Progenitor cell of endocrine pancreas (in vitro differentiated cells): ENCODE data around the gene MRPL28. TPM values are rescaled to one million over a fixed set of nuclear protein-coding genes. Genes with fewer than 3 reads are reported as not detected.

Source experiments
- DNase-seq: peaks from one replicate; pipeline ENCODE4 v3.0.0; 2021; ENCODE audit warnings: low spot score; ENCODE audit not compliant: unreplicated experiment
- H3K27ac Mint-ChIP-seq: 2 replicates; pipeline ENCODE4 v1.8.0; 2021; ENCODE audit warnings: mild to moderate bottlenecking, moderate library complexity, mixed read lengths
- H3K27me3 Mint-ChIP-seq: 2 replicates; pipeline ENCODE4 v1.8.0; 2021; ENCODE audit warnings: mixed read lengths
- H3K36me3 Mint-ChIP-seq: 2 replicates; pipeline ENCODE4 v1.8.0; 2022; ENCODE audit warnings: mixed read lengths; ENCODE audit not compliant: insufficient read depth
- H3K4me1 Mint-ChIP-seq: 2 replicates; pipeline ENCODE4 v1.8.0; 2021; ENCODE audit warnings: low read depth, mixed read lengths
- H3K4me3 Mint-ChIP-seq: 2 replicates; pipeline ENCODE4 v1.8.0; 2021; ENCODE audit warnings: low read depth, mild to moderate bottlenecking, moderate library complexity, mixed read lengths
- H3K9me3 Mint-ChIP-seq: 2 replicates; pipeline ENCODE4 v1.8.0; 2021; ENCODE audit warnings: low read depth, mixed read lengths
- CTCF ChIP-seq: fragments of 200-600 bp; sonication (generic); IDR thresholded peaks from one replicate; pipeline ENCODE4 v1.5.0; 2021; ENCODE audit warnings: antibody characterized with exemption, mild to moderate bottlenecking; ENCODE audit not compliant: unreplicated experiment
- total RNA-seq: library from RNA; stranded (reverse); gene quantifications from 2 replicates; pipeline ENCODE4 v1.2.1, GENCODE V29; 2021

The MRPL28 gene
- total RNA-seq, 1 donor from 2014 or later: 82.7 TPM

GRCh38 chr16:407253-407652, 36.9 kb upstream of the MRPL28 start:
- no peaks in the 10 kb centered on the region for H3K27me3 Mint-ChIP-seq
- H3K9me3 Mint-ChIP-seq: no peaks in the 10 kb centered on the region
- no peak overlapping the region for H3K4me3 Mint-ChIP-seq
- no peaks in the 10 kb centered on the region for H3K4me1 Mint-ChIP-seq
- TF ChIP-seq CTCF: no peak
- peaks cover 1% of the 10 kb centered on the region for H3K36me3 Mint-ChIP-seq
- DNase-seq: no peak
- H3K27ac Mint-ChIP-seq: no peak overlapping the region

- no peak for DNase-seq
- TF ChIP-seq CTCF: no peak
- no peaks in the 10 kb centered on the region for H3K4me1 Mint-ChIP-seq
- peaks cover under 1% of the 10 kb centered on the region for H3K36me3 Mint-ChIP-seq
- no peak overlapping the region for H3K27ac Mint-ChIP-seq
- H3K27me3 Mint-ChIP-seq: no peaks in the 10 kb centered on the region
- no peak overlapping the region for H3K4me3 Mint-ChIP-seq
- no peaks in the 10 kb centered on the region for H3K9me3 Mint-ChIP-seq
These were observed 35.5 kb upstream of the MRPL28 start for GRCh38 chr16:405548-406506.

- no peak overlapping the region for H3K27ac Mint-ChIP-seq
- TF ChIP-seq CTCF: no peak
- H3K27me3 Mint-ChIP-seq: no peaks in the 10 kb centered on the region
- no peaks in the 10 kb centered on the region for H3K9me3 Mint-ChIP-seq
- no peaks in the 10 kb centered on the region for H3K36me3 Mint-ChIP-seq
- DNase-seq: no peak
- no peak overlapping the region for H3K4me3 Mint-ChIP-seq
- H3K4me1 Mint-ChIP-seq: peaks cover 2% of the 10 kb centered on the region
These were observed 34.7 kb upstream of the MRPL28 start for GRCh38 chr16:404971-405486.

- Mint-ChIP-seq H3K27ac (peak within 1 kb of the TSS; percentile 96), H3K4me1 (peaks cover 2% of the 10 kb centered on the region), H3K27me3 (no peaks in the 10 kb centered on the region), H3K4me3 (peak within 1 kb of the TSS; percentile 84), H3K36me3 (no peaks in the 10 kb centered on the region), H3K9me3 (no peaks in the 10 kb centered on the region)
- peak; percentile 97 for DNase-seq
- TF ChIP-seq CTCF: peak; percentile 52
These were observed 31.4 kb upstream of the MRPL28 start, which contains the start of gene DECR2 for GRCh38 chr16:401468-402348. DECR2 (plus strand) TSS chr16:401885; CDS start chr16:401964, 79 bp downstream.

- no peaks in the 10 kb centered on the region for H3K36me3 Mint-ChIP-seq
- TF ChIP-seq CTCF: no peak
- no peak for DNase-seq
These were observed 29.8 kb upstream of the MRPL28 start for GRCh38 chr16:400061-400591.

More at GRCh38 chr16:400061-400591, 29.8 kb upstream of the MRPL28 start:
- Mint-ChIP-seq H3K4me3 (peak overlapping the region; percentile 81), H3K27me3 (no peaks in the 10 kb centered on the region), H3K9me3 (no peaks in the 10 kb centered on the region), H3K27ac (peak overlapping the region; percentile 49), H3K4me1 (peaks cover 9% of the 10 kb centered on the region)
